CD4-positive, alpha-beta T cell (primary cell): Measurements from ENCODE around the gene WDFY3. TPM values are rescaled to one million over a fixed set of nuclear protein-coding genes. Genes with fewer than 3 reads are reported as not detected.

Experiments
- ATAC-seq: fragments of 200-7000 bp; cut with Tn5 transposase; one replicate; pipeline ENCODE4 v1.10.0; 2022; ENCODE audit warnings: mild to moderate bottlenecking; ENCODE audit not compliant: poor library complexity
- CTCF ChIA-PET: fragments of 350-600 bp; sonication (Branson Sonifier 250); formaldehyde crosslinking; loops from one replicate; lab custom pipeline; 2021; ENCODE audit warnings: antibody characterized with exemption, inconsistent platforms; lab: Charles Lee
- POLR2A ChIA-PET: fragments of 350-600 bp; sonication (Branson Sonifier 250); formaldehyde crosslinking; loops from one replicate; lab custom pipeline; 2021; ENCODE audit warnings: antibody characterized with exemption, inconsistent platforms; lab: Charles Lee
- DNase-seq, 14 experiments: peaks; one replicate each; pipeline ENCODE4 v3.0.0-alpha.2; 2013 to 2020; ENCODE audit warnings: mixed read lengths in 2 of 14
- H3K27ac ChIP-seq, 2 donors: one replicate each; pipeline versions ENCODE4 v1.5.1 to v1.7.0; 2013; ENCODE audit warnings: low read length in 2 of 2, low read depth in 1 of 2, mild to moderate bottlenecking in 1 of 2
- H3K27me3 ChIP-seq, 2 experiments: 1 replicate in 1 of 2; 2 replicates in 1 of 2; pipeline versions ENCODE4 v1.6.1 to v1.7.0; 2013; ENCODE audit warnings: low read length in 2 of 2, control low read depth in 1 of 2, mild to moderate bottlenecking in 1 of 2, moderate library complexity in 1 of 2; ENCODE audit not compliant: insufficient read depth in 2 of 2, control insufficient read depth in 1 of 2
- H3K36me3 ChIP-seq: one replicate; pipeline ENCODE4 v1.6.1; 2013; ENCODE audit warnings: low read length, control low read depth; ENCODE audit not compliant: insufficient read depth
- H3K4me1 ChIP-seq: one replicate; pipeline ENCODE4 v1.6.1; 2013; ENCODE audit warnings: low read length, control low read depth; ENCODE audit not compliant: insufficient read depth
- H3K4me3 ChIP-seq: one replicate; pipeline ENCODE4 v1.5.1; 2013; ENCODE audit warnings: mild to moderate bottlenecking, low read length, moderate library complexity
- H3K9me3 ChIP-seq, 2 experiments: 1 replicate in 1 of 2; 2 replicates in 1 of 2; pipeline versions ENCODE4 v1.6.1 to v1.7.0; 2013; ENCODE audit warnings: low read length in 2 of 2, mild to moderate bottlenecking in 2 of 2, control low read depth in 1 of 2, moderate library complexity in 1 of 2; ENCODE audit not compliant: control insufficient read depth in 1 of 2, insufficient read depth in 1 of 2
- H3K27ac Mint-ChIP-seq: one replicate; pipeline ENCODE4 v1.8.0; 2020; ENCODE audit warnings: mixed read lengths
- H3K27me3 Mint-ChIP-seq: one replicate; pipeline ENCODE4 v1.8.0; 2021; ENCODE audit warnings: mixed read lengths
- H3K36me3 Mint-ChIP-seq: one replicate; pipeline ENCODE4 v1.8.0; 2021; ENCODE audit warnings: low read depth, mixed read lengths
- H3K4me1 Mint-ChIP-seq: one replicate; pipeline ENCODE4 v1.8.0; 2021; ENCODE audit warnings: low read depth, mixed read lengths
- H3K4me3 Mint-ChIP-seq: one replicate; pipeline ENCODE4 v1.8.0; 2020; ENCODE audit warnings: mild to moderate bottlenecking, mixed read lengths
- H3K9me3 Mint-ChIP-seq: one replicate; pipeline ENCODE4 v1.8.0; 2020; ENCODE audit warnings: mixed read lengths
- CTCF ChIP-seq: fragments of 200-600 bp; IDR thresholded peaks from one replicate; pipeline ENCODE4 v1.8.0; 2022; ENCODE audit warnings: antibody characterized with exemption, mild to moderate bottlenecking
- intact Hi-C, 2 experiments: fragments of 100-400 bp; cut with DNase I in 1 of 2; cut with micrococcal nuclease in 1 of 2; formaldehyde crosslinking; loops; one replicate each; pipeline versions ENCODE4 v1.15.1 to v1.9.0; 2023 to 2025; cut with DNase I, micrococcal nuclease
- total RNA-seq, 174 experiments: library from RNA in 2 of 174; stranded (reverse) in 2 of 174; gene quantifications; one replicate each; pipeline ENCODE4 v1.2.3 and lab custom pipeline; 2021 to 2026

Gene WDFY3
- total RNA-seq, 2 experiments from 2014 or later = 0.60 to 0.75 TPM

GRCh38 chr4:84932462-84932861, 34.0 kb downstream of the WDFY3 start:
- POLR2A ChIA-PET = no interaction called here
- no peak for DNase-seq
- CTCF ChIA-PET = no interaction called here

GRCh38 chr4:84931961-84932360, 34.5 kb downstream of the WDFY3 start:
- Histone ChIP-seq H3K27ac (no peak overlapping the region), H3K9me3 (no peaks in the 10 kb centered on the region), H3K27me3 (no peaks in the 10 kb centered on the region), H3K4me3 (no peak overlapping the region), H3K36me3 (no peaks in the 10 kb centered on the region), H3K4me1 (no peaks in the 10 kb centered on the region)
- DNase-seq (no peak), ATAC-seq (no peak)
- Mint-ChIP-seq H3K4me3 (no peak overlapping the region), H3K36me3 (no peaks in the 10 kb centered on the region), H3K9me3 (peaks cover 3% of the 10 kb centered on the region), H3K4me1 (no peaks in the 10 kb centered on the region), H3K27ac (no peak overlapping the region), H3K27me3 (no peaks in the 10 kb centered on the region)
- intact Hi-C loops = no loop called here
- ChIA-PET CTCF (no interaction called here), POLR2A (no interaction called here)
- TF ChIP-seq CTCF = no peak

More at GRCh38 chr4:84932462-84932861, 34.0 kb downstream of the WDFY3 start:
- no peaks in the 10 kb centered on the region for H3K9me3 ChIP-seq
- no peak for TF ChIP-seq CTCF
- no peaks in the 10 kb centered on the region for H3K36me3 ChIP-seq
- Mint-ChIP-seq H3K4me1 (no peaks in the 10 kb centered on the region), H3K36me3 (no peaks in the 10 kb centered on the region), H3K9me3 (peaks cover 3% of the 10 kb centered on the region), H3K27ac (no peak overlapping the region), H3K27me3 (no peaks in the 10 kb centered on the region), H3K4me3 (no peak overlapping the region)
- no peak for ATAC-seq
- intact Hi-C loops = no loop called here
- H3K4me1 ChIP-seq = no peaks in the 10 kb centered on the region
- no peaks in the 10 kb centered on the region for H3K27me3 ChIP-seq
- H3K4me3 ChIP-seq = no peak overlapping the region
- no peak overlapping the region for H3K27ac ChIP-seq

- Histone ChIP-seq H3K27me3 (no peaks in the 10 kb centered on the region), H3K27ac (no peak overlapping the region), H3K36me3 (no peaks in the 10 kb centered on the region), H3K4me1 (no peaks in the 10 kb centered on the region), H3K4me3 (no peak overlapping the region), H3K9me3 (no peaks in the 10 kb centered on the region)
- no peaks in the 10 kb centered on the region for H3K36me3 Mint-ChIP-seq
- H3K9me3 Mint-ChIP-seq = peaks cover 3% of the 10 kb centered on the region
- intact Hi-C loops = no loop called here
- H3K4me3 Mint-ChIP-seq = no peak overlapping the region
- POLR2A ChIA-PET = no interaction called here
- ATAC-seq (no peak), DNase-seq (no peak)
- no peaks in the 10 kb centered on the region for H3K27me3 Mint-ChIP-seq
- no peak overlapping the region for H3K27ac Mint-ChIP-seq
- TF ChIP-seq CTCF = no peak
- CTCF ChIA-PET = no interaction called here
- H3K4me1 Mint-ChIP-seq = no peaks in the 10 kb centered on the region
Measured at GRCh38 chr4:84931274-84931673, 35.2 kb downstream of the WDFY3 start.
